ENCODE data around the gene HIF3A.

- no peak for TF ChIP-seq CTCF (conservative IDR thresholded peaks at IDR 0.05; ENCODE audit: low read depth, low read length)
- TF ChIP-seq EZH2phosphoT487 (IDR thresholded peaks at IDR 0.05; ENCODE audit: borderline replicate concordance, low read length): no peak
Observed at GRCh38 chr19:46270521-46271256, 26.2 kb upstream of the HIF3A start.
